B cell (primary cell): Measurements from ENCODE around the gene CST5. TPM values are rescaled to one million over a fixed set of nuclear protein-coding genes. Genes with fewer than 3 reads are reported as not detected.

Experiments
- ATAC-seq: fragments of 200-7000 bp; cut with Tn5 transposase; one replicate; pipeline ENCODE4 v1.10.0; 2021; ENCODE audit warnings: low read depth, mild to moderate bottlenecking, moderate number of reproducible peaks, moderate library complexity
- CTCF ChIA-PET: fragments of 350-600 bp; sonication (Branson Sonifier 250); formaldehyde crosslinking; loops from one replicate; lab custom pipeline; 2021; ENCODE audit warnings: antibody characterized with exemption, inconsistent platforms; lab: Charles Lee
- POLR2A ChIA-PET: fragments of 350-600 bp; sonication (Branson Sonifier 250); formaldehyde crosslinking; loops from one replicate; lab custom pipeline; 2021; ENCODE audit warnings: antibody characterized with exemption; lab: Charles Lee
- DNase-seq: peaks from one replicate; pipeline ENCODE4 v3.0.0; 2013
- H2AFZ ChIP-seq: 2 replicates; pipeline ENCODE4 v1.6.1; 2012; ENCODE audit warnings: mild to moderate bottlenecking, low read depth, low read length; ENCODE audit not compliant: insufficient read depth, poor library complexity, severe bottlenecking
- H3K27ac ChIP-seq, 2 donors: 1 replicate in 1 of 2; 2 replicates in 1 of 2; pipeline ENCODE4 v1.5.1; 2012 to 2013; ENCODE audit warnings: low read length in 2 of 2, mild to moderate bottlenecking in 2 of 2, moderate library complexity in 1 of 2
- H3K27me3 ChIP-seq, 4 experiments: fragments of 200-600 bp in 1 of 4; sonication (generic) in 1 of 4; replicated peaks in 1 of 4; 1 replicate in 2 of 4; 2 replicates in 2 of 4; pipeline versions ENCODE4 v1.6.1 to v1.7.0; 2013 to 2016; ENCODE audit warnings: low read length in 3 of 4, mild to moderate bottlenecking in 2 of 4, mixed read lengths in 1 of 4, moderate library complexity in 1 of 4; ENCODE audit not compliant: insufficient read depth in 4 of 4, control insufficient read depth in 3 of 4; ENCODE audit errors: control extremely low read depth in 1 of 4
- H3K36me3 ChIP-seq, 2 experiments: replicated peaks in 1 of 2; 1 replicate in 1 of 2; 2 replicates in 1 of 2; pipeline versions ENCODE4 v1.6.1 to v1.7.1; 2013; ENCODE audit warnings: low read length in 1 of 2; ENCODE audit not compliant: insufficient read depth in 2 of 2, control insufficient read depth in 1 of 2; ENCODE audit errors: control extremely low read depth in 1 of 2, extremely low read depth in 1 of 2
- H3K4me1 ChIP-seq, 2 donors: fragments of 200-600 bp in 1 of 2; sonication (generic) in 1 of 2; 1 replicate in 1 of 2; 2 replicates in 1 of 2; pipeline versions ENCODE4 v1.5.1 to v1.6.1; 2013 to 2017; ENCODE audit warnings: low read length in 2 of 2; ENCODE audit not compliant: control insufficient read depth in 2 of 2, insufficient read depth in 2 of 2
- H3K4me2 ChIP-seq: replicated peaks from 2 replicates; pipeline ENCODE3; 2012; ENCODE audit warnings: mild to moderate bottlenecking, low read depth, low read length; ENCODE audit not compliant: poor library complexity, severe bottlenecking
- H3K4me3 ChIP-seq, 5 experiments: fragments of 200-600 bp in 1 of 5; sonication (generic) in 1 of 5; 1 replicate in 3 of 5; 2 replicates in 2 of 5; pipeline versions ENCODE4 v1.5.1 to v1.7.0; 2011 to 2016; ENCODE audit warnings: low read length in 4 of 5, mild to moderate bottlenecking in 4 of 5, low read depth in 2 of 5, control low read depth in 1 of 5, moderate library complexity in 1 of 5; ENCODE audit not compliant: insufficient read depth in 1 of 5; ENCODE audit errors: control extremely low read depth in 1 of 5, extremely low read depth in 1 of 5
- H3K79me2 ChIP-seq: fragments of 200-600 bp; sonication (generic); one replicate; pipeline ENCODE4 v1.6.0; 2016; ENCODE audit warnings: low read length; ENCODE audit not compliant: control insufficient read depth, insufficient read depth
- H3K9ac ChIP-seq: fragments of 200-600 bp; sonication (generic); 2 replicates; pipeline ENCODE4 v1.6.1; 2017; ENCODE audit warnings: mild to moderate bottlenecking, low read length, moderate library complexity
- H3K9me3 ChIP-seq, 3 donors: one replicate each; pipeline versions ENCODE4 v1.6.1 to v1.7.1; 2013; ENCODE audit warnings: low read length in 2 of 3; ENCODE audit not compliant: control insufficient read depth in 2 of 3, insufficient read depth in 1 of 3; ENCODE audit errors: control extremely low read depth in 1 of 3
- H4K20me1 ChIP-seq: 2 replicates; pipeline ENCODE4 v1.6.0; 2012; ENCODE audit warnings: mild to moderate bottlenecking, low read length; ENCODE audit not compliant: insufficient read depth, control insufficient read depth, poor library complexity, severe bottlenecking
- H3K27ac Mint-ChIP-seq: one replicate; pipeline ENCODE4 v1.8.0; 2021; ENCODE audit warnings: mixed read lengths
- H3K27me3 Mint-ChIP-seq: one replicate; pipeline ENCODE4 v1.8.0; 2021; ENCODE audit warnings: mixed read lengths
- H3K4me1 Mint-ChIP-seq: one replicate; pipeline ENCODE4 v1.8.0; 2021; ENCODE audit warnings: mixed read lengths
- H3K4me3 Mint-ChIP-seq: one replicate; pipeline ENCODE4 v1.8.0; 2021; ENCODE audit warnings: mixed read lengths
- H3K9me3 Mint-ChIP-seq: one replicate; pipeline ENCODE4 v1.8.0; 2022; ENCODE audit warnings: mixed read lengths; ENCODE audit not compliant: insufficient read depth
- EZH2 ChIP-seq: IDR thresholded peaks from 2 replicates; pipeline ENCODE4 v1.6.1; 2012; ENCODE audit warnings: borderline replicate concordance, low read depth, mild to moderate bottlenecking, moderate library complexity, low read length; ENCODE audit not compliant: insufficient read depth, poor library complexity, severe bottlenecking
- WGBS: methylation state at CpG from one replicate; pipeline ENCODE4 v1.1.5; 2013; ENCODE audit warnings: missing lambda C conversion rate; ENCODE audit not compliant: insufficient coverage; 5-methylcytosine and 5-hydroxymethylcytosine counted together
- intact Hi-C: fragments of 100-400 bp; cut with micrococcal nuclease; formaldehyde crosslinking; loops from one replicate; pipeline ENCODE4 v1.10.0; 2022
- polyA plus RNA-seq: library from polyadenylated mRNA; depleted of rRNA; stranded (reverse); fragments of >200 nt; gene quantifications from 2 replicates; pipeline ENCODE4 v1.2.3, GENCODE V29; 2012
- total RNA-seq, 2 donors: library from RNA; stranded (reverse); fragments of 120-200 nt in 1 of 2; gene quantifications; 1 replicate in 1 of 2; 2 replicates in 1 of 2; pipeline versions ENCODE4 v1.2.3 to v1.2.4, GENCODE V29; 2013 to 2022
- TF ChIP-seq, protein P1 (sequence below): fragments of 200-600 bp; IDR thresholded peaks from one replicate; pipeline ENCODE4 v1.8.0; 2022; ENCODE audit warnings: antibody characterized with exemption, mild to moderate bottlenecking

Gene CST5
- total and polyA plus RNA-seq, 2 donors (not counting 1 experiment from before 2014, with no cell fraction given): not detected

DNA sequence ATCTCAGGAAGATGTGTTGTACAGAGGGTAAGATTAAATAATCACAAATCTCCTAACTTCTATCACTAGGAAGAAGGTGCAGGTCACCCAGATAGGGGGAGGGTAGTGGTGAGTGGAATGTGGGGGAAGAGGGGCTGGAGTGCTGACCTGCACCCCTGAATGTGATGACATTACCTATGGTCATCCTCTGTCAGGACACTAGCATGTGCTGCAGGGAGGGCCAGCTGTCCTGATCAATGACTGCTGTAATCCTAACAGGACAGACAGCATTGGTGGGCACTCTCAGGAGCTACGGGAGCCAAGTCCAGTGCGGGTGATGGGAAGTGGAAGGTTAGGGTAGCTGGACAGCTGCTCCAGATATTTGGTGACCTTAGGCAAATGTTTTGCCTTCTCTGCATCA lies 45.2 kb upstream of the CST5 start:
- TF ChIP-seq EZH2: no peak
- TF ChIP-seq, protein P1, sequence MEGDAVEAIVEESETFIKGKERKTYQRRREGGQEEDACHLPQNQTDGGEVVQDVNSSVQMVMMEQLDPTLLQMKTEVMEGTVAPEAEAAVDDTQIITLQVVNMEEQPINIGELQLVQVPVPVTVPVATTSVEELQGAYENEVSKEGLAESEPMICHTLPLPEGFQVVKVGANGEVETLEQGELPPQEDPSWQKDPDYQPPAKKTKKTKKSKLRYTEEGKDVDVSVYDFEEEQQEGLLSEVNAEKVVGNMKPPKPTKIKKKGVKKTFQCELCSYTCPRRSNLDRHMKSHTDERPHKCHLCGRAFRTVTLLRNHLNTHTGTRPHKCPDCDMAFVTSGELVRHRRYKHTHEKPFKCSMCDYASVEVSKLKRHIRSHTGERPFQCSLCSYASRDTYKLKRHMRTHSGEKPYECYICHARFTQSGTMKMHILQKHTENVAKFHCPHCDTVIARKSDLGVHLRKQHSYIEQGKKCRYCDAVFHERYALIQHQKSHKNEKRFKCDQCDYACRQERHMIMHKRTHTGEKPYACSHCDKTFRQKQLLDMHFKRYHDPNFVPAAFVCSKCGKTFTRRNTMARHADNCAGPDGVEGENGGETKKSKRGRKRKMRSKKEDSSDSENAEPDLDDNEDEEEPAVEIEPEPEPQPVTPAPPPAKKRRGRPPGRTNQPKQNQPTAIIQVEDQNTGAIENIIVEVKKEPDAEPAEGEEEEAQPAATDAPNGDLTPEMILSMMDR: no peak
- Histone ChIP-seq H3K79me2 (no peaks in the 10 kb centered on the region), H4K20me1 (no peaks in the 10 kb centered on the region), H2AFZ (no peak overlapping the region), H3K27me3 (no peaks in the 10 kb centered on the region), H3K9ac (no peak overlapping the region), H3K27ac (no peak overlapping the region), H3K36me3 (no peaks in the 10 kb centered on the region), H3K9me3 (no peaks in the 10 kb centered on the region), H3K4me3 (no peak overlapping the region), H3K4me1 (no peaks in the 10 kb centered on the region), H3K4me2 (no peak overlapping the region)
- intact Hi-C loops: no loop called here
- H3K27ac Mint-ChIP-seq: no peak overlapping the region
- ChIA-PET CTCF (interaction anchor here (1.1 kb wide), 1 partner anchor 13 kb away, joined by 3 read pairs; no protein-coding TSS in a partner anchor), POLR2A (no interaction called here)
- WGBS: 97% methylated on average over 2 of the region's 2 CpGs
- no peak for ATAC-seq
- H3K4me3 Mint-ChIP-seq: no peak overlapping the region
- H3K4me1 Mint-ChIP-seq: no peaks in the 10 kb centered on the region
- H3K9me3 Mint-ChIP-seq: no peaks in the 10 kb centered on the region
- peaks cover 8% of the 10 kb centered on the region for H3K27me3 Mint-ChIP-seq
- no peak for DNase-seq

- Histone ChIP-seq H2AFZ (no peak overlapping the region), H3K79me2 (no peaks in the 10 kb centered on the region), H3K9ac (no peak overlapping the region), H3K36me3 (no peaks in the 10 kb centered on the region), H3K4me1 (no peaks in the 10 kb centered on the region), H3K4me2 (no peak overlapping the region), H3K27me3 (no peaks in the 10 kb centered on the region), H4K20me1 (no peaks in the 10 kb centered on the region), H3K27ac (no peak overlapping the region), H3K4me3 (no peak overlapping the region), H3K9me3 (no peaks in the 10 kb centered on the region)
- WGBS: 92% methylated on average over 4 of the region's 7 CpGs
- no peak for ATAC-seq
- no peak overlapping the region for H3K4me3 Mint-ChIP-seq
- intact Hi-C loops: no loop called here
- H3K4me1 Mint-ChIP-seq: no peaks in the 10 kb centered on the region
- no peak for TF ChIP-seq EZH2
- TF ChIP-seq, protein P1: no peak
- peaks cover 5% of the 10 kb centered on the region for H3K27me3 Mint-ChIP-seq
- DNase-seq: no peak
- CTCF ChIA-PET: no interaction called here
- no peak overlapping the region for H3K27ac Mint-ChIP-seq
- POLR2A ChIA-PET: no interaction called here
- no peaks in the 10 kb centered on the region for H3K9me3 Mint-ChIP-seq
Observed at GRCh38 chr20:23923891-23924435, 44.4 kb upstream of the CST5 start.
